ENCODE measurements around the gene ST6GAL1.

DNA sequence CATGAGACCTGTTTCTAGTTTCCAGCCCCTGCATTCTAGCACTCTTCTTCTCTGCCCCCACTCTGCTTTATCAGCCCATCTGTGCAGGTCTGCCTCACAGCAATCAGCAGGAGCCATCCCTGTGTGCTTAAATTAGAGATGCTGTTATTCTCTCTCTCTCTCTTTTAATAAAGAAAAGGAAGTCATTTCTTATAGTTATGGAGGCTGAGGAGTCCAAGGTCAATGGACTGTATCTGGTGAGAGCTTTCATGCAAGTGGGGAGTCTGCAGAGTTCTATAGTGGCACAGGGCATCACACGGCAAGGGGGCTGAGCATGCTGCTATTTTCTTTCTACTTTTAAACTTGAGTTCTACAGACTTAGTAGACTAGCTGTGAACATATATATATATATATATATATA, 4.5 kb upstream of the ST6GAL1 start:
- no peak for TF ChIP-seq HNF4G (IDR thresholded peaks at IDR 0.05; ENCODE audit: borderline replicate concordance, low read depth, low read length)
- no peak for TF ChIP-seq HNF4G (CRISPR knock-in tag; IDR thresholded peaks at IDR 0.05; ENCODE audit: borderline replicate concordance, low read depth)
- no peak for TF ChIP-seq HMG20B (CRISPR knock-in tag; conservative IDR thresholded peaks at IDR 0.05)
- TF ChIP-seq SRSF9 (IDR thresholded peaks at IDR 0.05; ENCODE audit: borderline replicate concordance, insufficient read depth, low read depth, low read length, poor library complexity, severe bottlenecking) = no peak
- TF ChIP-seq SAP130 (CRISPR knock-in tag; IDR thresholded peaks at IDR 0.05; ENCODE audit: low read depth) = no peak
- no peak for TF ChIP-seq GABPB1 (CRISPR knock-in tag; IDR thresholded peaks at IDR 0.05)
- no peak for TF ChIP-seq MXI1 (IDR thresholded peaks at IDR 0.05; ENCODE audit: borderline replicate concordance, low read depth, low read length)

Data from HepG2 (cell line).